HTERT RPE-1 (cell line): ENCODE measurements around the gene DNM2.
"Not testable (repeated sequence)": the region's sequence is repeated elsewhere in the genome, so short reads cannot be mapped to it uniquely, and the experiment has no call there.

Experiments
- in situ Hi-C: fragments of 300-500 bp; cut with MboI; formaldehyde crosslinking; loops from 4 replicates; pipeline ENCODE4 v1.14.3; 2020; ENCODE audit warnings: low sequenced_read_pairs

The DNM2 gene

DNA sequence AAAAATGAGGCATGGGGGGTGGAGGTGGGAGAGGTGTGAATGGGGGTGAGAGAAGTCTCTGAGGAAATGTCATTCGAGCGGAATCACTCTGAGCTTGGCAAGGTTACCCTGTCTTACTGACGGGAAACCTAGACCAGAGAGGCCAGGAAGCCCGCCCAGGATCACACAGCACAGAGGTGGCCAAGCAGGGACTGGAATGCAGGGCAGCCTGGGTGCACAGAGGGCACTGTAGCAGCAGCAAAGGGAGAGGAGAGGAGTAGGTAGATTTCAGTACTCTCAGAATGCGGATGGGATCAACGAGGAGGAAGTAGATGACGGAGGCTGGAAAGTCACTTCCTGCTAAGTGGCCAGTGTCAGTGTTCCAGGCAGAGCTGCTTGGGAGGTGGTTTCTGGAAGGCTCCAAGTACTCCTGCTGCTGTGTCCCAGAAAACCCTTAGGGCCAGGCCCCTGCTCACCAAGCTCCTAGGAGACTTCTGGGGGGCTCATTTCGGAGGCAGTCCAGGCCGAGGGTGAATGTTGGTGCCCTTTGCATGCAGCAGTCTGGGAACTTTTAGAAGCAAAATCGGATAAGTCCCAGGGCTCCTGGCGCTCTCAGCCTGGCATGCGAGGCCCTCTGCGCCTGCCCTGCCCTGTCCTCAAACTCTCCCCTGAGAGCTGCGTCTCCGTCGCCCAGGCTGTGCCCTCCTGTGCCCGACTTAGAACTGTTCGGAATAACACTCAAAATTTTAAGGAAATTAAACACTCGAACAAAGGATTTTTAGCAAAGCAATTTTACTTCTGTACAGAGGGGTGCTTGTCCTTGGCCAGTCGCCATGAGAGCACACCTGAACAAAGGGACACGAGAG, 33.5 kb downstream of the DNM2 start:
- in situ Hi-C loops, result no loop called here

DNA sequence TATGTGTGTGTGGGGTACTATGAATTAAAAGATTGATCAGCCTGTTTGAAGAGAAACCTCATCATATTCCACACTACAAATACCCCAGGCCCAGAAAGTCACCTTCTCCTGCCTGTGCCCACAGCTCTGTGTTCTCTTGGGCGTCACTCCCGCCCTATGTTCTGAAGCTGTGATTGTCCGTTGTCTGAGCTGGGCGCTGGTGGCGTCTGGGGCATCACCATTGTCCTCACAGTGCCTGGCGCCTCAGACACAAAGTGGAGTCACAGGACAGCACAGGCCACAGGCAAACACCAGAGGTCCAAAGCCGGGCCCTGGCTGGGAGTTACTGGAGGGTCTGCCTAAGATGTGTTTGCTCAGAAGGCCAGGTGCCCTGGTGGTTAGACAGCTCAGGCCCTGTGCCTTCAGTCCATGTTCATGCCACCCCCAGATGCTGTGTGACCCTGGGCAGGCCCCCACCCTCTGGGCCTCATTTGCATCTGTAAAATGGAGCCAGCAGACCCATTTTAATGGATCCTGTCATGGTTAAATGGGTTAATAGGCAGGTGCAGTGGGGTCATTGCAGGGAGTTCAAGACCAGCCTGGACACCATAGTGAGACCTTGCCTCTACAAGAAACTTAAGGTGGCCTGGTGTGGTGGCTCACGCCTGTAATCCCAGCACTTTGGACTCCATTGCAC, 34.5 kb downstream of the DNM2 start:
- in situ Hi-C loops, result no loop called here

DNA sequence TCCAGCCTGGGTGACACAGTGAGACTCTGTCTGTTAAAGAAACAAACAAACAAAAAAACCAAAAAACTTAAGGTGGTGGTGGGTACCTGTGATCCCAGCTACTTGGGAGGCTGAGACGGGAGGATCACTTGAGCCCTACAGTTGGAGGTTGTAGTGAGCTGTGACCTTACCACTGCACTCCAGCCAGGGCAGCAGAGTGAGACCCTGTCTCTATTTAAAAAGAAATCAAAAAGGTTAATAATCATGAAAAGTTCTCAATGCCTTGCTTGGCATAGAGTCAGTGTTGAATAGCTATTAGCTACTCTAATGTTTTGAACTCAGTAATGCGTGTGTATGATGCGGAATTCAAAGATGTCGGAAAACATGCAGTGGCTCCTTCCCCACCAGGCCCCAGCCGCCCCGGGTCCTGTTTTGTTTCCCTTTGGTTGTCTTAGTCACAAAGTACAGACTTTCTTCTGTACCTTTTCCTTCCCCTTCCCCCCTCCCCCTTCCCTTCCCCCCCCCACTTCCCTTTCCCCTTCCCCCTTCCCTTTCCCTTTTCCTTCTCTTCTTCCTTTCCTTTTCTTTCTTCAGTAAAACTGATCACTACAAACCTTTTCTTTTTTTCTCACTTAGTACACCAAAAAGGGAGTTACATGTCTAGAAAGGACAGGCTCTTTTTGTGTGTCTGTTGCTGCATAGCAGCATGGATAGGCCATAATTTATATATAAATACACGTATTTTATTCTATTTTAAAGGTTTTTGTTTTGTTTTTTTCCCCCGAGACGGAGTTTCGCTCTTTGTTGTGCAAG, 35.2 kb downstream of the DNM2 start:
- in situ Hi-C loops, result no loop called here

DNA sequence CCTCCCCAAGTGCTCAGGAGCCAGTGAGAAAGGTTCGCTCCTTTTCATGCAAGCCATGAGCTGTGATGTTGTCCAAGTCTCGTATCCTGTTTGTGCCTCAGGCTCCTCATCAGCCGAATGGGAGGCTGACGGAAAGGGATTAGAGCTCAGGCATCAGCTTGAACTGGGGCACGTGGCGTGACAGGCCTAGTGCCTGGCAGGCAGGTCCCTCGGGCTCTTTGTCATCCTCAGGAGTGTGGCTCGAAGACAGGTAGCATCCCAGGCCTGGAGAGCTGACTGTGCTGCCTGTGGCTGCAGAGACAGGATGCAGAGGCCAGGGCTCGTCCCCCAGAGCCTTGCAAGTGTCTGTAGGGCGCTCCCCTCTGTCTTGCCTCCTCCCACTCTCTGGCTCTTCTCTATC, 38.5 kb downstream of the DNM2 start:
- in situ Hi-C loops, result no loop called here

DNA sequence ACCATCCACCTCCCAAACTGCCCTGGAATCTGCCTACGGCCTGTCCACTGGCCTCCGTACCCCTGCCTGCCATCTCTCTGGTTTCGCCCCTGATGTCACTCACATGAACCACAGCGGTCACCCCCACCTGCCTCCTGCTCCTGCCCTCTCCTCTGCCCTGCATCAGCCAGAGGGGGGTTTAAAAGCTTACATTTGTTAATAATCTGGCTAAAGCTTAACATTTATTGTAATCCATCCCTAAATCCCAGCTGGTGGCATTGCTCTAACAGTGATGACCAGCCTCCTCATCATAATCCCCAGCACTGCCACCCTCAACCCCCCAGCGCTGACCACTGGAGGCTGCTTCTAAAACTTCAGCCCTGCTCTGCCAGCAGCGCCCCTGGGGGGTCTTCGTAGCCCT, 38.9 kb downstream of the DNM2 start:
- in situ Hi-C loops, result no loop called here

DNA sequence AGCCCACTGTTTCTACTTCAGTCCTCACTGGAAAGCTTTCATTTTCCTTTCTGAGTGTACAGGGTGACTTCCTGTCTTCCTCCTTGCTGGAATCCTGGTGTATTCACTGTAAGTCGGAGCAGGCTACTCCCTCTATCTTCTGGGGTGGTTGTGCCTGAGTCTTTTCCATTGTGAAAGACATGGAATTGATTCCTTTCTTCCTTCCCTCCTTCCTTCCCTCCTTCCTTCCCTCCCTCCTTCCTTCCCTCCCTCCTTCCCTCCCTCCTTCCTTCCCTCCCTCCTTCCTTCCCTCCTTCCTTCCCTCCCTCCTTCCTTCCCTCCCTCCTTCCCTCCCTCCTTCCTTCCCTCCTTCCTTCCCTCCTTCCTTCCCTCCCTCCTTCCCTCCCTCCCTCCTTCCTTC, 40.2 kb downstream of the DNM2 start:
- in situ Hi-C loops, result not testable (repeated sequence)

DNA sequence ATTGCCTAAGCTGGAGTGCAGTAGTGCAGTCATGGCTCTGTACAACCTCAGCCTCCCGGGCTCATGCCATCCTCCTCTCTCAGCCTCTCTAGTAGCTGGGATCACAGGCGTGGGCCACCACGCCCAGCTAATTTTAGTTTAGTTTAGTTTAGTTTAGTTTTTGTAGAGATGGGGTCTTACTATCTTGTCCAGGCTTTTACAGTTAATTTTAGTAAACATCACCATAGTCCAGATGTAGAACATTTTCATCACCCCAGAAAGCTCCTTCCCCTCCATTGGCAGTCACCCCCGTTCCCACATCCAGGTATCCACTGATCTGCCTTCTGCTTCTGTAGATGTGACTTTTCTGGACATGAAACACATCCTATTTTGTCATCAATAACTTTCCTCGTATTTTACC, 41.1 kb downstream of the DNM2 start:
- in situ Hi-C loops, result no loop called here

DNA sequence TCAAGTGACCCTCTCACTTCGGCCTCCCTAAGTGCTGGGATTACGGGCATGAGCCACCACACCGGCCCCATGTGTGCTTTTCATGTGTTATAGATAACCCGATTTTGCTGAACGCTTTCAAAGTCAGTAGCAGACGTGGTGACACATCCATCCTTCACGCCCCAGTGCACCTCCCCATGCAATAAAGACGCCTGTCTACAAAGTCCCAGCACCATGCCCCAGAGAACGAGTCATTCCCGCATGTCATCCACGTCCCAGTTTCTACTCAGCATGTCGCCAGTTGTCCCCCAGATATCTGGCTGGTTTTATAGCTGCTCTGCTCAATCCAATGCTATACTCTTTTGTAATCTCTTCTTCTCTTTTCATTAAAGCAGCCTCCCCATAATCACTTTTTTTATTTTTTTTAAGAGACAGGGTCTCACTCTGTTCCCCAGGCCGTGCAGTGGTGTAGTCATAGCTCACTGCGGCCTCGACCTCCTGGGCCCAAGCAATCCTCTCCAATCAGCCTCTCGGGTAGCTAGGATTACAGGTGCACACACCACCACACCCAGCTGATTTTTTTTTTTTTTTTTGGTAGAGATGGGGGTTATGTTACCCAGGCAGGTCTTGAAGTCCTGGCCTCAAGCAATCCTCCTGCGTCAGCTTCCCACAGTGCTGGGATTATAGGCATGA, 42.5 kb downstream of the DNM2 start:
- in situ Hi-C loops, result no loop called here

DNA sequence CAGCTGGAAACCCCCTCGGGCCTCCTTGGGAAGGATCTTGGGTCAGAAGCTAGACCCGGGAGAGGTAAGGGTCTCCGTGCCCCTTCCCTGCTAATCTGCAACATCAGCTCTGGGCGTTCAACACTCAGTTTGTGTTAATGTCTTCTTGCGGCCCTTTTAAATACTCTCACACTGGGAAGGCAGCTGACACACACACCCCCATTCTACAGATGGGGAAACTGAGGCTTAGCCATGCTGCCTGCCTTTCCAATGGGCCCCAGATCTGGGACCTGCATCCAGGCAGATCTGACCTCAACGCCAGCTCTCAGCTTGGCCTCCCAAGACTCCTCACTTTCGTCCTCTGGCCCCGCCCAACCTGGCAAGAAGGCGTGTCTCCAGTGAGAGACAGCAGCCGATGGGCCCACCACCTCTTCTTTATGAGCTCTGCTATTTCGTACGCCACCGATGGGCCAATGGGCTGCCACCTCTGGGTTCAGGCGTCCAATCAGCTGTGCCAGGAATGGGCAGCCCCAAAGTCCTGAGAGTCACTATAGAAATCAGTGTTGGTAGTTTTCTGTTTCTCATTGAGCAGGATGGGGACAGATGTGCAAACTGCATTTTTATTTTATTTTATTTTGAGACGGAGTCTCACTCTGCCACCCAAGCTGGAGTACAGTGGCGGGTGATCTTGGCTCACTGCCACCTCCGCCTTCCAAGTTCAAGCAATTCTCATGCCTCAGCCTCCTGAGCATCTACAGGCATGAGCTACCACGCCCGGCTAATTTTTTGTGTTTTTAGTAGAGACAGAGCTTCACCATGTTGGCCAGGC, 43.8 kb downstream of the DNM2 start:
- in situ Hi-C loops, result no loop called here

DNA sequence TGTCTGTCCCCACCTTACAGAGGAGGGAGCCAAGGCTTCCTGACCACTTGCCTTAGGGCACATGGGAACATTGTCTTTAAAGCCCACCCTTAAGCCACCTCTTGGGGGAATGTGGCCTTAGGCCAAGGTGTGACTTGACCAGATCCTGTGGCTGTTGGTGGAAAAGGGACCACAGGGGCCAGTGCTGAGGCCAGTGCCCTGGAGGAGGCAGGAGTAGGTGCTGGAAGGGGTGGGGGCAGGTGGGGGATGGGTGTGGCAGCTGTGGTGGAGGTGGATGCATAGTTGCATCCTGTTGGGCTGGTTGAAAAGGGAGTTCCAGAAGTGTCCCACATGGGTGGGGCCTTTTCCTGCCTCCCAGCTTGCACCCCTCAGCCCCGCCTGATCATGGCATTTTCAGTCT, 44.8 kb downstream of the DNM2 start:
- in situ Hi-C loops, result no loop called here

DNA sequence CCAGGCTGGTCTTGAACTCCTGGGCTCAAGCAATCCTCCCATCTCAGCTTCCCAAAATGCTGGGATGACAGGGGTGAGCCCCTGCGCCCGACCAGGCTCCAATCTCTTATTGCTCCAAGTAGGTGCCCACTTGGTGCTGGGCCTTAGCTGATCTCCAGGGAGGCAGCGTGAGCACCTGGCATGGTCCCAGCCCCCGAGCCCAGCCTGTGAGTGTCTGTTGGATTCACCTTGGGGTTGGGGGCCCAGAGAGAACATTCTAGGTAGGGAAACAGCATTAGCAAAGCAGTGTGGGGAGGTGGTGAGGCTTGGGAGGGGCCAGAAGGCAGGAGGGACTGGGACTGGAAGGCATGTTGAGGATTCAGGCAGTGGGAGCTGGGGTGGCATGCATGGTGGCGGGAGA, 45.5 kb downstream of the DNM2 start:
- in situ Hi-C loops, result no loop called here

DNA sequence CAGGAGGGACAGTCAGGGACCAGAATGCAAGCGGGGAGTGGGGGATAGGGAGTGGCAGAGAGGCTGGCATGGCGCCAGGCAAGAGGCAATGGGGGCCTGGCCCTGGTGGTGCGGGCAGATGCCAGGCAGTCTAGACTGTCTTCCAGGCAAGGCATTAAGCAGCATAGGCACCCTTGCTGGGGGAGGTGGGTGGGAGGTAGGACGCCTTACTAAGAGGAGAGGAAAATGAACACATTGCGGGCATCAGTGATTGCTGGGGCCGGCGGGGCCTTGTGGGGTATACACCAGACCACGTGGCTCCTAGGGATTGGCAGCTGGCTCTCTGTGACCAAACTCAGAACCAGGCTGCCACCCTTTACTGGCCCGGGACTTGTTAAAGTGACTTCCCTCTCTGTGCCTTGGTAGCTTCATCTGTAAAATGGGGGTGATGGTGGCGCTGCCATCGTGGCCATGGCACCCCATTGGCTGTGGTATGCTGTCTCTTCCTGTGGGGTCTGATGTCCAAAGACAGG, 46.0 kb downstream of the DNM2 start:
- in situ Hi-C loops, result no loop called here

DNA sequence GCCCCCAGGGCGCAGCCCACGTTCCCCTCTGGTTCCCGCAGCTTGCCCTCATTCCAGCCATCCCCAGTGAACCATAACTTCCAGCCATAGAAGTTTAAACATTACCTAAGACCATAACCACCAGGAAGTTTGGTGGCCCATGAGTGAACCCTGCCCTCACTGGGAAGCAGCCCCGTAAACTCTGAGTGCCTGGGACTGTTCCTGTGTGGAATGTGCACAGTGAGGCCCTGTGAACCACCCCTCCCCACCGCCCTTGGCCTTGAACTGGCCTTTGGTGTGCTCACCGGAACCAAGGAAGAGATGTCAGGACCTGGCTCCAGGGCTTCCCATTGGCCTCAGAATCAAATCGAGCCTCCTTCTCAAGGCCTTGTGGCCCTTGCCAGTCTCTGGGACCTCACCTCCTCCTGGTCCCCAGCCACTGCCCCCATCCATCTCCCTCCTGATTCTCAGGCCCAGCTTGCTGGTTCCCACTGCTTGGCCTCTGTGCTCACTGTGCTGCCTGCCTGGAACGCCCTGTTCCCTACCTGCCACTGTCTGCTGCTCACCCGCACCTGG, 46.5 kb downstream of the DNM2 start:
- in situ Hi-C loops, result no loop called here

DNA sequence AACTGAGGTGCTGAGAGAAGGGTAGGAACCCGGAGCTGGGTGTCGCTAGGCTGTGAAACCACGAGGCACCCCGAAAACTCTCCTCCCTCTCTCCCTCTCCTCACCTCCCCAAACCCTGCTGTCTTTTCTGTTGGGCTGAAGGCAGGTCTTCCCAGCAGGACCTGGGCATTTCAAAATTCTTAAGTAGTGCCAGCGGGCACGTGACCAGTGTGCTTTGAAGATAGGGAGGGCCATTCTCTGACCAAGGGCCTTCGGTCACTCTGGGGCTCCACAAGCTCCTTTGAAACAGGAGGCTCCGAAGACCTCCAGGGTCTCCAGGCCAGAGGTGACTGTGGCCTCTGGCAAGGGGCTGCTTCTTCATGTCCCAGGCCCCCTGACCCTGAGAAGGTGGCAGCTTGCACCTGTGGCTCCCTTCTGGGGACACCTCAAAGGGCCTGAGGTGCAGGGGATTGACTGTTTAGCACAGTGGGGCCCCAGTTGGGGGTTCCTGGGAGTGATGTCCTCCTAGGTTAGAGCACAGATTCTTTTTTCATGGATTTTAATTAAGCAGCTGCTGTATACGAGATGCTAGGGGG, 48.3 kb downstream of the DNM2 start:
- in situ Hi-C loops, result no loop called here

DNA sequence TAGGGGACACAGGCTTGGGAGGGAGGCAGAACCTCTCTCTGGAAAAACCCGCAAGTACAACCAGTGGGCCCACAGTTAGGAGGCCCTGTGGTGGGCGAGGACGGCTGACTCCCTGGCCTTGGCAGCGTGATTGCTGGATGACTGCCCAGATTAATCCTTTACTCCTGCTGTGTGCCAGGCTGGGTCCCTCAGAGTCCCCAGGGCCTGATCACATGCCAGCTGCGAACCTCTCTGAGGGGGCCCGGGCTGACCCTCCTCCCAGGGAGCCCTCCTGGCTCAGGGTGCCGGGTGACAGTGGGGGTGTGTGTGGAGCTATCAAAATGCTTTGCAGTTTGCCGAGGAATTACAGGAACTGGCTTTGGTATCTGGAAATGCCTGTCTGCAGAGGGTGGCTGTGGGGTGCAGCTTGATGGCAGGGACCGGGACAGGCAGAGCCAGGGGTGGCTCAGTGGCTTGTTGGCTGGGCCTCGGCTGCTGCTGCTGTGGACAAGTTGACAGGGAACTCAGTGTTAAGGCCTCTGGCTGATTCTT, 48.9 kb downstream of the DNM2 start:
- in situ Hi-C loops, result no loop called here

DNA sequence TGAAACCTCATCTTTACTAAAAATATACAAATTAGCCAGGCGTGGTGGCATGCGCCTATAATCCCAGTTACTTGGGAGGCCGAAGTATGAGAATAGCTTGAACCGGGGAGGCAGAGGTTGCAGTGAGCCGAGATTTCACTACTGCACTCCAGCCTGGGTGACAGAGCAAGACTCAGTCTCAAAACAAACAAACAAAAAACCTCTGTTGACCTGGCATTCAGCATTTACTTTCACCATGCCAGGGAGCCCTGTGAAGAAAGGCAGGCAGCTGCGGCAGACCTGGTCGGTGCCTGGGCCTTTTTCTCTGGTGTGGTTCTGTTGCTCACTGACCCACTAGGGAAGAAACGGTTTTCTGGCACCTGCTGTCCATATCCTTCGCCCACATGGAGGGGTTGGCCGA, 49.8 kb downstream of the DNM2 start:
- in situ Hi-C loops, result no loop called here

DNA sequence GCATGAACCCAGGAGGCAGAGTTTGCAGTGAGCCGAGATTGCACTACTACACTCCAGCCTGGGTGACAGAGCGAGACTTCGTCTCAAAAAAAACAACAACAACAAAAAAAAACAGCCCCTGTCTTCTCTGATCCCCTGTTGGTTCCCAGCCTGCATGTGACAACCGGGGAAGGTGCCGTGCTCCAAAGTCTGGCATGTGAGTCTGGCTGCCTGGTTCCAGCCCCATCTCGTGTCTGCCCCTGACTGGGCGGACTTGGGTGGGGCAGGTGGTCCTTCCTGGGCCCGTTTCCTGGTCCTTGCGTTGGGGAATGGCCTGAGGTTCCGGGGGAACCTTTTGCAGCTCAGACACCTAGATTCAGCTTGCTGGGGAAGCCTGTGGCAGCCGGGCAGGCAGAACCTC, 50.5 kb downstream of the DNM2 start:
- in situ Hi-C loops, result no loop called here

DNA sequence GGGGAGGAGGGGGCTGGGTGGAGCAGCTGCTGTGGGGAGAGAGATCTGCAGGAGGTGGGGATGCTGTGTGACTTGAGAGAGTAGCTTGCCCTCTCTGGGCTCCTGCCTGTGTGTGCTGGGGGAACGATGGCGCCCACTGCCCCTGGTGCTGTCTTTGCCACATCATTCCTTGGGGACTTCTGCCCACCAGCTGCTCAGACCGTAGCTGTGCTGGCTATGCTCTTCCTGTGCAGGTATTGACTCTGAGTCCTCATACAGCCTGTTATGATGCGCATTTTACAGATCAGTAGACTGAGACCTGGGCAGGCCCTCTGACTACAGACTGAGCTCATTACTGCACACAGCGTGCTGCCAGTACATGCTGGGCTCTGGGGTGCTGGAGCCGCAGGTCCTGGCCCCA, 51.1 kb downstream of the DNM2 start:
- in situ Hi-C loops, result no loop called here
